CD8-positive, alpha-beta memory T cell (primary cell): Measurements from ENCODE around the gene RCN2. TPM values are rescaled to one million over a fixed set of nuclear protein-coding genes. Genes with fewer than 3 reads are reported as not detected.
A peak's percentile ranks its signal among the peaks of the same experiment; 100 is the strongest.

Source experiments
- CTCF ChIA-PET: fragments of 350-600 bp; sonication (Branson Sonifier 250); formaldehyde crosslinking; loops from one replicate; lab custom pipeline; 2021; ENCODE audit warnings: antibody characterized with exemption; lab: Charles Lee
- POLR2A ChIA-PET: fragments of 350-600 bp; sonication (Branson Sonifier 250); formaldehyde crosslinking; loops from one replicate; lab custom pipeline; 2021; ENCODE audit warnings: antibody characterized with exemption; lab: Charles Lee
- DNase-seq, 5 donors: peaks; one replicate each; pipeline versions ENCODE4 v3.0.0 to v3.0.0-alpha.2; 2020 to 2022; ENCODE audit warnings: mixed read lengths in 1 of 5
- H3K27ac ChIP-seq: one replicate; pipeline ENCODE4 v1.7.0; 2013; ENCODE audit warnings: low read depth, mild to moderate bottlenecking, low read length, moderate library complexity
- H3K27me3 ChIP-seq: 2 replicates; pipeline ENCODE4 v1.7.0; 2013; ENCODE audit warnings: low read length, mild to moderate bottlenecking; ENCODE audit not compliant: insufficient read depth, poor library complexity, severe bottlenecking
- H3K36me3 ChIP-seq: 2 replicates; pipeline ENCODE4 v1.7.0; 2013; ENCODE audit warnings: mild to moderate bottlenecking, low read length, moderate library complexity; ENCODE audit not compliant: insufficient read depth
- H3K4me1 ChIP-seq: 2 replicates; pipeline ENCODE4 v1.7.0; 2013; ENCODE audit warnings: mild to moderate bottlenecking, low read length, moderate library complexity; ENCODE audit not compliant: insufficient read depth
- H3K4me3 ChIP-seq: 2 replicates; pipeline ENCODE4 v1.7.0; 2013; ENCODE audit warnings: mild to moderate bottlenecking, low read length
- H3K9me3 ChIP-seq: 2 replicates; pipeline ENCODE4 v1.7.0; 2013; ENCODE audit warnings: mild to moderate bottlenecking, low read length
- H3K27ac Mint-ChIP-seq, 8 donors: one replicate each; pipeline ENCODE4 v1.8.0; 2020 to 2021; ENCODE audit warnings: mixed read lengths in 8 of 8, mild to moderate bottlenecking in 6 of 8, inconsistent platforms in 3 of 8, moderate library complexity in 3 of 8
- H3K27me3 Mint-ChIP-seq, 2 donors: one replicate each; pipeline ENCODE4 v1.8.0; 2020 to 2021; ENCODE audit warnings: mixed read lengths in 2 of 2, mild to moderate bottlenecking in 1 of 2, moderate library complexity in 1 of 2
- H3K36me3 Mint-ChIP-seq, 3 donors: one replicate each; pipeline ENCODE4 v1.8.0; 2020 to 2021; ENCODE audit warnings: mixed read lengths in 3 of 3, inconsistent platforms in 1 of 3, mild to moderate bottlenecking in 1 of 3
- H3K4me1 Mint-ChIP-seq, 3 donors: one replicate each; pipeline ENCODE4 v1.8.0; 2020 to 2021; ENCODE audit warnings: mixed read lengths in 3 of 3, inconsistent platforms in 1 of 3, mild to moderate bottlenecking in 1 of 3
- H3K4me3 Mint-ChIP-seq, 7 donors: one replicate each; pipeline ENCODE4 v1.8.0; 2020 to 2021; ENCODE audit warnings: mixed read lengths in 7 of 7, mild to moderate bottlenecking in 6 of 7, moderate library complexity in 4 of 7, inconsistent platforms in 2 of 7
- H3K9me3 Mint-ChIP-seq, 5 donors: one replicate each; pipeline ENCODE4 v1.8.0; 2020 to 2022; ENCODE audit warnings: mixed read lengths in 5 of 5, mild to moderate bottlenecking in 3 of 5, moderate library complexity in 2 of 5, inconsistent platforms in 1 of 5
- polyA plus RNA-seq: library from polyadenylated mRNA; unstranded; fragments of 300-500 nt; fragmentation: Illumina TruSeq; gene quantifications from one replicate; pipeline ENCODE4 v1.2.3, GENCODE V29; 2021
- total RNA-seq, 2 experiments: library from RNA; stranded (reverse); gene quantifications; one replicate each; pipeline ENCODE4 v1.2.3, GENCODE V29; 2021

Gene RCN2
- total and polyA plus RNA-seq, 3 experiments from 2014 or later, result 35.9 to 54.2 (median 37.1) TPM

- peak overlapping the region in 1 of 8 donors; percentile 60 for H3K27ac Mint-ChIP-seq
- ChIA-PET POLR2A (no interaction called here), CTCF (no interaction called here)
- H3K27me3 ChIP-seq, result no peaks in the 10 kb centered on the region
- H3K36me3 ChIP-seq, result no peaks in the 10 kb centered on the region
- H3K9me3 ChIP-seq, result no peaks in the 10 kb centered on the region
- H3K4me1 Mint-ChIP-seq, result peaks cover 0 to 11% (median 0%) of the 10 kb centered on the region in 3 donors
- H3K27ac ChIP-seq, result no peak overlapping the region
- H3K9me3 Mint-ChIP-seq, result no peaks in the 10 kb centered on the region
- H3K4me3 ChIP-seq, result no peak overlapping the region
- DNase-seq, result no peak
- H3K27me3 Mint-ChIP-seq, result peaks cover 5 to 7% of the 10 kb centered on the region in 2 donors
- H3K4me1 ChIP-seq, result no peaks in the 10 kb centered on the region
- H3K4me3 Mint-ChIP-seq, result no peak overlapping the region
- no peaks in the 10 kb centered on the region for H3K36me3 Mint-ChIP-seq
Measured at GRCh38 chr15:76967067-76967466, 35.5 kb downstream of the RCN2 start.

GRCh38 chr15:76968306-76968705, 36.8 kb downstream of the RCN2 start:
- no peaks in the 10 kb centered on the region for H3K4me1 ChIP-seq
- no peak overlapping the region for H3K4me3 ChIP-seq
- peaks cover 5 to 7% of the 10 kb centered on the region in 2 donors for H3K27me3 Mint-ChIP-seq
- POLR2A ChIA-PET, result interaction anchor here (0.5 kb wide), 1 partner anchor 19 kb away, joined by 6 read pairs; no protein-coding TSS in a partner anchor
- no peak overlapping the region for H3K27ac ChIP-seq
- CTCF ChIA-PET, result no interaction called here
- no peaks in the 10 kb centered on the region for H3K36me3 Mint-ChIP-seq
- no peak overlapping the region for H3K4me3 Mint-ChIP-seq
- no peaks in the 10 kb centered on the region for H3K27me3 ChIP-seq
- no peaks in the 10 kb centered on the region for H3K9me3 ChIP-seq
- no peaks in the 10 kb centered on the region for H3K9me3 Mint-ChIP-seq
- H3K4me1 Mint-ChIP-seq, result peaks cover 0 to 11% (median 0%) of the 10 kb centered on the region in 3 donors
- no peaks in the 10 kb centered on the region for H3K36me3 ChIP-seq
- no peak for DNase-seq
- no peak overlapping the region for H3K27ac Mint-ChIP-seq

- Histone ChIP-seq H3K4me1 (peaks cover 4% of the 10 kb centered on the region), H3K27ac (no peak overlapping the region), H3K36me3 (no peaks in the 10 kb centered on the region), H3K9me3 (no peaks in the 10 kb centered on the region), H3K4me3 (no peak overlapping the region), H3K27me3 (no peaks in the 10 kb centered on the region)
- H3K27ac Mint-ChIP-seq, result no peak overlapping the region
- H3K27me3 Mint-ChIP-seq, result peaks cover 0 to 3% of the 10 kb centered on the region in 2 donors
- no peaks in the 10 kb centered on the region for H3K36me3 Mint-ChIP-seq
- POLR2A ChIA-PET, result no interaction called here
- no peak for DNase-seq
- H3K4me1 Mint-ChIP-seq, result peaks cover 11 to 20% (median 16%) of the 10 kb centered on the region in 3 donors
- no peaks in the 10 kb centered on the region for H3K9me3 Mint-ChIP-seq
- H3K4me3 Mint-ChIP-seq, result no peak overlapping the region
- CTCF ChIA-PET, result interaction anchor here (0.8 to 7.5 kb wide), 26 partner anchors 11 to 574 kb away, joined by 3 to 78 read pairs (median 6); partner anchors contain the start of gene PSTPIP1
Measured at GRCh38 chr15:76972389-76973361, 41.1 kb downstream of the RCN2 start.

DNA sequence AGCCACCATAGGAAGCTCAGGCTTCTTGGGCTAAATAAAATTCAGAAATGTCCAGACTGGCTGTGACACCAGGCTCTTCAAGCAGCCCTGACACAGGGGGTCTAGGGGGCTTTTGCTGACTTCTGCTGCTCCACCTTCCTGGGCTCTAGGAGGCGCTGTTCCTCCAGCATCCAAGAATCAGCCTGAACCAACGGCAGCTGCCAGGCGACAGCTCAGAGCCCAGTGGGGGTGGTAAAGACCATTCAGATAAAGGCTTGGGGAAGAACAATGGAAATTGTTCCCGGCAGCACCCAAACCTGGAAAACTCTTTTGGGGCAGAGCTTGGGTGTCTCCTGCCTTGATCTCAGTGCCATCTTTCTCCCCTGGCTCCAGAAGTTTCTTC, 41.8 kb downstream of the RCN2 start:
- H3K36me3 Mint-ChIP-seq, result peaks cover 0 to under 1% (median 0%) of the 10 kb centered on the region in 3 donors
- DNase-seq, result peak; percentile 40 to 83 (median 58)
- no peaks in the 10 kb centered on the region for H3K9me3 Mint-ChIP-seq
- Histone ChIP-seq H3K27me3 (no peaks in the 10 kb centered on the region), H3K27ac (no peak overlapping the region), H3K4me1 (peaks cover 4% of the 10 kb centered on the region), H3K4me3 (no peak overlapping the region), H3K9me3 (no peaks in the 10 kb centered on the region), H3K36me3 (no peaks in the 10 kb centered on the region)
- peaks cover 11 to 22% (median 16%) of the 10 kb centered on the region in 3 donors for H3K4me1 Mint-ChIP-seq
- H3K27ac Mint-ChIP-seq, result peak overlapping the region in 3 of 8 donors; percentile 10 to 61 (median 37)
- ChIA-PET POLR2A (no interaction called here), CTCF (interaction anchor here (0.7 to 7.5 kb wide), 30 partner anchors 11 to 573 kb away, joined by 3 to 78 read pairs (median 6); partner anchors contain the start of gene PSTPIP1)
- peaks cover 0 to 3% of the 10 kb centered on the region in 2 donors for H3K27me3 Mint-ChIP-seq
- no peak overlapping the region for H3K4me3 Mint-ChIP-seq

GRCh38 chr15:76973906-76974305, 42.4 kb downstream of the RCN2 start:
- Mint-ChIP-seq H3K36me3 (peaks cover 0 to 4% (median 0%) of the 10 kb centered on the region in 3 donors), H3K4me1 (peaks cover 11 to 22% (median 16%) of the 10 kb centered on the region in 3 donors), H3K27ac (peak overlapping the region in 4 of 8 donors; percentile 10 to 61 (median 48)), H3K9me3 (peaks cover 0 to 2% (median 0%) of the 10 kb centered on the region in 5 donors), H3K4me3 (no peak overlapping the region), H3K27me3 (peaks cover 0 to 3% of the 10 kb centered on the region in 2 donors)
- DNase-seq, result no peak
- Histone ChIP-seq H3K27me3 (no peaks in the 10 kb centered on the region), H3K4me3 (no peak overlapping the region), H3K9me3 (no peaks in the 10 kb centered on the region), H3K36me3 (no peaks in the 10 kb centered on the region), H3K27ac (no peak overlapping the region), H3K4me1 (peaks cover 4% of the 10 kb centered on the region)
- CTCF ChIA-PET, result interaction anchor here (0.7 to 7.5 kb wide), 31 partner anchors 13 to 569 kb away, joined by 3 to 78 read pairs (median 6); partner anchors contain the start of gene PSTPIP1
- POLR2A ChIA-PET, result no interaction called here

DNA sequence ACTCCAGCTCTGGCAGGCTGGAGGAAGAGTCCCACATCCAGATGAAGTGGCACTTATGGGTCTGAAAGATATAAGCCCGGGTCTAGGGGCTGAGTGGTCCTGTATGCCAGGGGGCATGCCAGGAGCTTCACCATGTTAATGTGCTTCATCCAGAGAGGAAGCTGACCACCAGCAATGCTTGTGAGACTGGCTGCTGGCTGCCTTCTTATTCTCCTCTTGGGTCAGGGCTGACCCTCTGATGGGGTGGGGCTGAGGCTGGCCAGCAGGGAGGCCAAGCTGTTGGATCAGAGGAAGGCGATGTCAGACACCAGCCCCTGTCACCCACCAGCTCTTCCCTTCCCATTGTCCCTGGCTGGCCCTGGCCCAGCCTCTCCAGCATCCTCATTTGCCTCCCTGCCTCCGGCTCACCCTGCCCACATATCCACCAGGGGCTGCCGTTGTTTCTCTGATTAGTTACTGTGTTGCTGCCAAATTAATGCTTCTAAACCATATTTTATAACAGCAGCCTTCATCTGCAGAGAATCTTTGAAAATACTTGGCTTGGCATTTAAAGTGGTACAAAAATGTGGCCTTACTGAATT, 43.0 kb downstream of the RCN2 start:
- H3K9me3 Mint-ChIP-seq, result peaks cover 0 to 2% (median 0%) of the 10 kb centered on the region in 5 donors
- H3K36me3 Mint-ChIP-seq, result peaks cover 0 to 4% (median 0%) of the 10 kb centered on the region in 3 donors
- Histone ChIP-seq H3K27me3 (no peaks in the 10 kb centered on the region), H3K4me3 (no peak overlapping the region), H3K36me3 (no peaks in the 10 kb centered on the region), H3K4me1 (peaks cover 4% of the 10 kb centered on the region), H3K9me3 (no peaks in the 10 kb centered on the region), H3K27ac (no peak overlapping the region)
- no peak overlapping the region for H3K27ac Mint-ChIP-seq
- no peak overlapping the region for H3K4me3 Mint-ChIP-seq
- ChIA-PET POLR2A (interaction anchor here (0.5 kb wide), 1 partner anchor 13 kb away, joined by 3 read pairs; no protein-coding TSS in a partner anchor), CTCF (interaction anchor here (1.0 to 7.5 kb wide), 17 partner anchors 11 to 568 kb away, joined by 3 to 78 read pairs (median 6); no protein-coding TSS in a partner anchor)
- peaks cover 11 to 22% (median 16%) of the 10 kb centered on the region in 3 donors for H3K4me1 Mint-ChIP-seq
- no peak for DNase-seq
- H3K27me3 Mint-ChIP-seq, result peaks cover 0 to 3% of the 10 kb centered on the region in 2 donors

DNA sequence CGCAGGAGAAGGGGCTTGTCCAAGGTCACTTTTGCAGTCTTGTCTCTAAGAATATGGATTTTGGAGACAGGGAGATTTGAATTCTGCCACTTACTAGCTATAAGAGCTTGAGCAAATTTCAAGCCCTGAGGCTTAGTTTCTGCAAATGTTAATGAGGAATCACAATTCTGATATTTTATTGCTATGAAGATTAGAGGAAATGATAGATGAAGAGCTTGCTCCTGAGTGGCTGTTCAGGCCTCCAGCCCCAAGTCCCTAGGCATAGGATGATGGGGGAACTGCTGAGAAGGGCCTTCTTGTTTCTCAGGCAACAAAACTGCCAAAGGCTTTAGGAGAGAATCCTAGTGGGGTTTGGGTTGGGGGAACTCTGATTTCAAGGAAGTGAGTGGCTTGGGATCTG, 44.6 kb downstream of the RCN2 start:
- H3K4me3 Mint-ChIP-seq, result no peak overlapping the region
- no peak overlapping the region for H3K27ac ChIP-seq
- H3K27me3 Mint-ChIP-seq, result peaks cover 0 to 3% of the 10 kb centered on the region in 2 donors
- H3K4me1 Mint-ChIP-seq, result peaks cover 11 to 22% (median 16%) of the 10 kb centered on the region in 3 donors
- H3K4me1 ChIP-seq, result peaks cover 4% of the 10 kb centered on the region
- H3K9me3 Mint-ChIP-seq, result peaks cover 0 to 2% (median 0%) of the 10 kb centered on the region in 5 donors
- DNase-seq, result no peak
- H3K36me3 Mint-ChIP-seq, result peaks cover 0 to 4% (median 0%) of the 10 kb centered on the region in 3 donors
- CTCF ChIA-PET, result interaction anchor here (0.9 to 7.5 kb wide), 6 partner anchors 19 to 143 kb away, joined by 3 to 78 read pairs (median 3); partner anchors contain the start of gene PSTPIP1
- POLR2A ChIA-PET, result no interaction called here
- no peaks in the 10 kb centered on the region for H3K9me3 ChIP-seq
- H3K27me3 ChIP-seq, result no peaks in the 10 kb centered on the region
- no peak overlapping the region for H3K4me3 ChIP-seq
- no peaks in the 10 kb centered on the region for H3K36me3 ChIP-seq
- H3K27ac Mint-ChIP-seq, result no peak overlapping the region
